ENCODE results near the gene SPATS1.
A peak's percentile ranks its signal among the peaks of the same experiment; 100 is the strongest.

The SPATS1 gene, protein sequence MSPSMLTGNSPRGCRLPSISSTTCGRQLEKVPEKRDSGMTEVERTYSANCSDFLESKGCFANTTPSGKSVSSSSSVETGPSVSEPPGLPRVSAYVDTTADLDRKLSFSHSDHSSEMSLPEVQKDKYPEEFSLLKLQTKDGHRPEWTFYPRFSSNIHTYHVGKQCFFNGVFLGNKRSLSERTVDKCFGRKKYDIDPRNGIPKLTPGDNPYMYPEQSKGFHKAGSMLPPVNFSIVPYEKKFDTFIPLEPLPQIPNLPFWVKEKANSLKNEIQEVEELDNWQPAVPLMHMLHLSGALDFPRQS

DNA sequence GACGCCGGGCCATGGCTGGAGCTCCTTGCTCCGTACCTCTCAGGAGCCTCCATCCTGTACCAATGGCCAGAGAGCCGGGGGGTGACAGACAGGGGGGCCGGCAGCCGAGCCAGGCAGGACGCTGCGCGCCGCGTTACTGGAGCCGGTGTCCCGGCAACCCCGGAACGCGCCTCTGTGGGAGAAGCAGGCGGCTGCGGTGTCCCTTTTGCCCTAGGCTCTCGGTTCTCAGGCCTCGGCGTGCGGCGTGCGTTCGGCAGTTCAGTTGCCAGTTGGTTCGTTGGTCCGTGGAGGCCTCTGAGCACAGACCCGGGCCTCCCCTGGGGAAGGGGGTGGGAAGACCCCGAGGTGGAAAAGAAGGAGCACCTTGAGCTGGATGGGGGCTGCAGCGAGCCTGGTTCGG, at the start of gene SPATS1:
Gene SPATS1 (plus strand): TSS at position 162 of the 400 bp plus-strand sequence. CDS start 446 bp downstream, outside the sequence.
- peak; percentile 21 for DNase-seq

DNA sequence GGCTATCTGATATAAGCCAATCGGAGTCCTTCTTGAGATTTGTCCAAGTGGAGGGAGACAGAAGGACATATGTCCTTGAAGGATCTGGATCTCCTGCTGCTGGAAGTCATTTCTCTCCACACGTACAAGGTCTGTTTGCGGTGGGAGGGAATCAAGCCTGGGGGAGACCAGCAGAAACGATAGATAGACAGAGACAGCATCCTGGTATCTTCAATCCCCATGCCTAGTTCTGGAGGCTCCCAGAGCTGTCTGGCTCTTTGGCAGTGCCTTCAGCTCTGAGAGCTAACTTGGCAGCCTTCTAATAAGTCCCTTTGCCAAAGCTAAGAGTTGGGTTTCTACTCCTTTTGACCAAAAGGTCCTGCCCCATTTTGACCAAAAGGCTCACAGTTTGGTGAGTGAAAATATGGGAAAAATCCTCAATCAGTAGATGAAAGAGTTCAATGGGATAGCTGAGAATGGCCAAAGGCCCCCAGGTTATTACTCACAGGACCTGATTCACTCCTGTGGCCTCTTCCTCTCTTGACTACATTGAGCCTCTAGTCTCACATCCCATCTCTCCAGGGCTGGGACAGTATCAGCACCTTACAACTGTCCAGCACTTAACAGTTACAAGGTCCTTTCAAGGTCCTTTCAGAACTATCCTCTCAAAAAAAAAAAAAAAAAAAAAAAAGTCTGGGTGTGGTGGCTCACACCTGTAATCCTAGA, 49.6 kb upstream of the SPATS1 start:
- no peak for DNase-seq

GRCh38 chr6:44294832-44295791, 47.3 kb upstream of the SPATS1 start:
- no peak for DNase-seq

DNA sequence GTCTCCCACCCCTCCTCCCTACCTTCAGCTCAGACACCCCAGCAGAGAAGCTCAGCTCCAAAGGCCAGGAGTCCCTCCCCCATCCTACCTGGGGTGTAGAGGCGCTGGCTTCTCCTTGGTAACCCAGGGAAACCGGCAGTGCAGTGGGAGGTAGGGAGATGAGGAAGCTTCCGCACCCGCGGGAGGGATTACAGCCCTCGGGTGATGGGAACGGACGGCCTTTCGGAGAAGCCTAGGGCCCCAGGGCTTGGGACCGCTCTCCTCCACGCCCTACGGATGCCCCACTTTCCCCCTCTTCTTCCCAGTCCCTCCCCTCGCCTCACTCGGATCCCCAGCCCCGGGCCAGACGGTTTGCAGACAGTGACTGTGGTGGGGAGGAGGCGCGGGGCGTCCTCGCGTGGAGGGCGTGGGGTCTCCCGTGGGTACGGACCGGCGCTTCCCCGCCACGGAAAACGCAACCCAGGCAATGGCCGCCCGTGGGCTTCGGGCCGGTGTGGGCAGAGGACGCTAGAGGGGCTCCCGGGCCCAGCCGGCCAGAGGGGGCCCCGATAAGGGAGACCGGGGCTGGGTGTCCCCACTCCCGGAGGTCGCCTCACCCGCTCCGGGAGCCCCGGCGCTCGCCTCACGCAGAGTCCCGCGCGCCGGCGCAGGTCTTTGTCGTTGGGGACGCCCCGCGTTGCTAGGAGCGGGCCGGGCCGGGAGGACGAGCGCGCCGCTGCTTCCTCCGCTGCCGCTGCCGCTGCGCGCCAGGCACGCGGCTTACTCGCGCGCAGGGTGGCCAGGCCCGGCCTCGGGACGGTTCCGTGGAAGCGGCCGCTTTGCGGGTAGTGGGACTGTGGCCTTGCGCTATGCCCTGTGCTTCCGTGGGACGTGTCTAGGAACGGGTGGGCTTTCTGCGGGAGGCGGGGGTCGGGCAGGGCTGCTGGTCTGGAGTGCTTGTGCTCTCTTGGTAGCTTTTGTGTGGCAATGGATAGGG, 45.1 kb upstream of the SPATS1 start:
- peak; percentile 72 for DNase-seq

- peak; percentile 18 for DNase-seq
Measured at GRCh38 chr6:44298055-44298803, 44.2 kb upstream of the SPATS1 start.

- no peak for DNase-seq
Measured at GRCh38 chr6:44298864-44299263, 43.6 kb upstream of the SPATS1 start.

DNA sequence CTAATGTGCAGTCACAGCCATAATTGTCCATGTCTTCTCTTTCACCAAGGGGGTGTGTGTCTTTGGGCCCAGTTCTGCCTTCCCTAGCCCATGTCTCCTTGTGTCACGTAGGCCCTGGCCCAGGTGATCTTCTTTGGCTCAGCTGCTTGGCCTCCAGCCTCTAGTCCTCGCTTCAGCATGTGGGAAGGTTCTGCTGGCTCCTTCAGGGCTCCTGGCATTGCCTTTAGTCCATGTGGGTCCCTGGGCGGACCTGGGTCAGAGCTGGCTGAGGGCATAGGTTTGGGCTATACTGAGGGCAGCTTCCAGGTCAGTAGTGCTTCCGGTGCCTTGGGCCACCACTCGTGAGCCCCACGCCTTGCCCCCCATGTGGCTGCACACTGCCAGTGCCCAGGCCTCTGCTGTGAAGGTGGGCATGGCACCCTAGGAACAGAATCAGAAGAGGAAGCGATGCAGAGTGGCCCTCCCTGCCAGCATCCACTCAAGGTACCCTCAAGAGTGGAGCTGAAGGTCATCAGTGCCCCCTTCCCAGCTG, 42.1 kb upstream of the SPATS1 start:
- no peak for DNase-seq

- no peak for DNase-seq
Measured at GRCh38 chr6:44301106-44301505, 41.3 kb upstream of the SPATS1 start.

DNA sequence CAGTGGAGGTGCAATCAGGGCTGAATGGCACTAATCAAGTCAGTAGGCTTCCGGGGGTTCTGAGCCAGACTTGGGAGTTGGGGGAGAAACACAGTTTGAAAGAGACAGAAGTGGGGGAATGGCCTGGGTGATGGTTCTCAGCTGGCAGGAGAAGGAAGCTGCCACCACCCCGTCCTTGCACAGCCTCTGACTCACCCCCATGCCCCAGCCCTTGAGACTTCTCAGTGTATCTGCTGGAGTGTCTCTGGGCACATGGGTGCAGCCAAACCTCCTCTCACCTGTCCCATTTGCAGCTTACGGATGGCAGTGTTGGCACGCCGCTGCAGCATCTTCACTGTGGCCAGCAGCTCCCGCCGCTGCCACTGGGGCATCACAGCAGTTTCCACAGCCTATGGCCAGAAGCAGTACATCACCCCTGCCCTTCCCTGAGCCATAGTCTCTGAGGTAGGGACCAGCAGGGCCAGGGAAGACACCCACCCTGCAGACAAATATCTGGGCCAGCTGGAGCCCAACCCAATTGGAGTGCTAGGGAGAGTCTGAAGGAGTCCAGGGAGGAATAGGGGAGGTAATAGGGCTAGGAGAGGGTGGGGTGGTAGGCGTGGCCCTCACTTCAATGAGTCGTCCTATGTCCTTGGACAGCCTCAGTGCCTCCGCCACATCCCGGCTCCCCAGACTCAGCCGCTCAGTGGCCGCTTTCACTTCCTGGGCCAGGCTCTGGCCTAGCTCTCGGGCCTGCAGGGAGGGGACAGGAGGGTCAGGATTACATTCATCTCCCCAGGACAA, 40.5 kb upstream of the SPATS1 start:
- DNase-seq: no peak

DNA sequence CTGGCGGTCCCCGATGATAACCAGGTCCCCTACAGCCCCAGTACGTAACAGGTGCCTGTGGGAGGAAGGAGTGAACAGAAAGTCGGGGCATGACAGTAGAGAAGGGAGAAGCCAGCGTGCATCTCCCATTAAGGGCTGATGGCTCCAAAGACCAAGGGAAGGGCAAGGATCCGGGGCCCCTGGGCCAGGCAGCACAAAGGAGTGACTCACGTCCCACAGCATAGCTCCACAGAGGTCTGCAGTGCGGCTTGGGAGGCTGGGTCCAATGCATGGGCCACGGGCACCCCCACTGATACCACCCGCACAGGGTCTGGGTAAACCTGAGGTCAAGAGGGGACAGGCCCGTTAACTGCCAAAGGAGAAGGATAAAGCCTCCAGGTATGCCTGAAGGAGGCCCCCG, 39.6 kb upstream of the SPATS1 start:
- DNase-seq: no peak

DNA sequence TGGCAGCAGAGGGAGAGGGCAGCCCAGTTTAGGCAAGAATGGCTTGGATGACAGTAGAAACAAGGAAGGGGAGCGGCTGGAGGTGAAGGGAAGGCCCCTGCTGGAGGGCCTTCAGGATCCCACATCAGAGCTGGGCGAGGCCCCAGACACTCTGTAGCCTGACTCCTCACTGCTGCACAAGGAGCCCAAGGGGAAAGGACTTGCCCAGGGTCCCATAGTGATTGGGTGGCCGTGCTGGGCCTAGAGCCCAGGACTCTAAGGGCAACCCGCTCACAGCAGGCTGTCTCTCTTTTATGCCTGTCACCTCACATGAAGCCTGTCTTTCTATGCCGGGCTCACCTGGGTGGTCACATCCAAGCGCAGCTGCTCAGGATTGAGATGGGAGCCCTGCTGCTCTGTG, 38.6 kb upstream of the SPATS1 start:
- DNase-seq: no peak

- peak; percentile 47 for DNase-seq
Measured at GRCh38 chr6:44304282-44305199, 37.9 kb upstream of the SPATS1 start.

DNA sequence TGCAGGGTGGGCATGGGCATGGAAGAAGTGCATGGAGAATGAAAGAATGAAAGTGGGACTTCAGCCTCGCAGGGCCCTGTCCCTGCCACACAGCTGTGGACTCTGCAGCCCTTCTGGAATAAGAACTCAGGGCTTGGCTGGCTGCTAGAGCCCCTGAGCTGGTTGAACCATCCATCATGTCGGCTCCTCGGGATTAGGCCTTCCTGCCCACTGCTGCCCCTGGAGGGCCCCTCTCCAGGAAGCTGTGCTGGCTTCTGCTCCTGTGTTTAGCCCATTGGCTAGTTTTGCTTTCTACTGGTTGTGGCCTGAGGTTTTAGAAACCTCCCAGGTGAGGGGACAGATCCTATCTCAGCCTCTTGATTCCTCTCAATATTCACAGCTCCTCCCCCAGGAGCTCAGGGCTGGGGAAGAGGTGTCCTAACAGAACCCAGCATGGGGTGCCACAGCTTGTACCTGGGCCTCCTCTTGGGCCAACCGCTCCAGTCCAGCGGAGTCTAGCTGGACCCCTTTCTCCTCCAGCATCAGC, 37.2 kb upstream of the SPATS1 start:
- DNase-seq: no peak

GRCh38 chr6:44306710-44307109, 35.7 kb upstream of the SPATS1 start:
- DNase-seq: no peak

DNA sequence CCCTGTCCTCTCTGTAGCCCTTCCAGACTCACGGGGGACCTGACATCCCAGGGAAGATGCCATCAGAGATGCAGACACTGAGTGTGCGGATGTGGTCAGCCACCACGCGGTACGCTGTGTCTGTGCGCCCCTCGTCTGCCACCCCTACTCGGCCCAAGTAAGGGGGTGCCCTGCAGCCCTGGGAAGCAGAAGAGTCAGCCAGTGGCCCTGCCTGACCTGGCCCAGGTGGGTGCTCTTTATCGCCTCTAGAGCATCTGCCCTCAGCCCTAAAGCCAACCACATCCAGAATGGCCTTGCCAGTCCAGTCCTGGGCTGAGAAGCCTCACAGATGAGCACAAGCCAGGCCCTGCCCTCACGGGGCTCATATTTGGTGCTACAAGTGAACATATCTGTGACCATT, 35.2 kb upstream of the SPATS1 start:
- no peak for DNase-seq

- DNase-seq: no peak
Measured at GRCh38 chr6:44309092-44309491, 33.4 kb upstream of the SPATS1 start.

GRCh38 chr6:44309631-44310030, 32.8 kb upstream of the SPATS1 start:
- no peak for DNase-seq

DNA sequence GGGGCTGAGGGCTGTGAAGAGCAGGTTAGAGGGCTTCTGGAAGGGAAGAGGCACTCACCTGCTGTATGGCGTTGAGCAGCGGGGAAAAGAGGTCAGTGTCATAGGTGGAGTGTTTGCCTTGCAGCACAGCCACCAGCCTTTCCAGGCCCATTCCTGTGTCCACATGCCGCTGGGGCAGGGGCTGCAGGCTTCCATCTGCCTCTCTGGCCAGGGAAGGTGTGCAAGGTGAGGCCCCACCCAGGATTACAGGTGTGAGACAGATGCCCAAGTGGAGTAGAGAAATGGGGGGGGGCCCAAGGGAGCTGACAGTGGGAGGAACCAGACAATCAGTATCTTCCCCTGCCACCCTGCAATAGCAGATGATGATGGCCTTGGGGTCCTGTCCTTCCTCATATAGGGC, 32.2 kb upstream of the SPATS1 start:
- no peak for DNase-seq

- no peak for DNase-seq
Measured at GRCh38 chr6:44311304-44311703, 31.1 kb upstream of the SPATS1 start.
